Thymus (tissue), 11 donors: ENCODE data around the gene SOCS6. TPM values are rescaled to one million over a fixed set of nuclear protein-coding genes. Genes with fewer than 3 reads are reported as not detected.

Experiments used
- DNase-seq, 9 donors: peaks; one replicate each; pipeline ENCODE4 v3.0.0-alpha.2; 2013; ENCODE audit warnings: low spot score in 9 of 9, low read depth in 6 of 9, missing footprints in 1 of 9
- H3K27ac ChIP-seq, 2 donors: one replicate each; pipeline ENCODE4 v1.5.1; 2013; ENCODE audit warnings: control low read depth in 1 of 2, low read depth in 1 of 2, low read length in 1 of 2, mild to moderate bottlenecking in 1 of 2, moderate library complexity in 1 of 2
- H3K27me3 ChIP-seq, 2 donors: one replicate each; pipeline ENCODE4 v1.5.1; 2013; ENCODE audit warnings: low read length in 1 of 2; ENCODE audit not compliant: control insufficient read depth in 2 of 2, insufficient read depth in 1 of 2
- H3K36me3 ChIP-seq, 2 donors: one replicate each; pipeline ENCODE4 v1.5.1; 2013; ENCODE audit warnings: low read length in 1 of 2, mild to moderate bottlenecking in 1 of 2, moderate library complexity in 1 of 2; ENCODE audit not compliant: control insufficient read depth in 2 of 2, insufficient read depth in 2 of 2
- H3K4me1 ChIP-seq, 2 donors: one replicate each; pipeline ENCODE4 v1.5.1; 2013; ENCODE audit warnings: low read length in 2 of 2; ENCODE audit not compliant: control insufficient read depth in 2 of 2, insufficient read depth in 2 of 2
- H3K4me3 ChIP-seq, 2 donors: one replicate each; pipeline ENCODE4 v1.5.1; 2013; ENCODE audit warnings: low read length in 2 of 2, control low read depth in 1 of 2, mild to moderate bottlenecking in 1 of 2
- H3K9me3 ChIP-seq, 2 donors: one replicate each; pipeline ENCODE4 v1.5.1; 2013; ENCODE audit warnings: low read length in 1 of 2, mild to moderate bottlenecking in 1 of 2; ENCODE audit not compliant: control insufficient read depth in 2 of 2, insufficient read depth in 1 of 2
- WGBS: extraction: QIAGEN DNeasy Blood & Tissue Kit; methylation state at CpG from one replicate; pipeline ENCODE4 v1.1.7; 2013; 5-methylcytosine and 5-hydroxymethylcytosine counted together
- polyA plus RNA-seq: library from polyadenylated mRNA; stranded (reverse); fragments of 200-250 nt; gene quantifications from one replicate; pipeline ENCODE4 v1.2.3, GENCODE V29; 2013
- total RNA-seq: library from RNA; stranded (reverse); fragments of 120-200 nt; gene quantifications from one replicate; pipeline ENCODE4 v1.2.4, GENCODE V29; 2013
- donor health status: healthy.

SOCS6 gene
- total and polyA plus RNA-seq, 2 donors: 5.0 to 5.4 TPM

GRCh38 chr18:70377857-70378701 lies 89.2 kb downstream of the SOCS6 start:
- 78% methylated on average over 13 of the region's 13 CpGs for WGBS
- no peak for DNase-seq
- no peaks in the 10 kb centered on the region for H3K9me3 ChIP-seq
- H3K4me1 ChIP-seq: no peaks in the 10 kb centered on the region
- H3K27ac ChIP-seq: no peak overlapping the region
- H3K27me3 ChIP-seq: no peaks in the 10 kb centered on the region
- no peak overlapping the region for H3K4me3 ChIP-seq
- no peaks in the 10 kb centered on the region for H3K36me3 ChIP-seq

Other genes with a start within 250 kb of the SOCS6 start
- 15.7 TPM for gene RTTN, start 83.4 kb upstream of the SOCS6 start, total RNA-seq
- gene RTTN, start 83.4 kb upstream of the SOCS6 start, polyA plus RNA-seq: 8.1 TPM